Activated CD8-positive, alpha-beta memory T cell treated with anti-CD3 and anti-CD28 coated beads for 4 hours (primary cell): ENCODE data around the gene PLCB1.

ENCODE experiments used
- DNase-seq, 2 donors: peaks; one replicate each; pipeline ENCODE4 v3.0.0-alpha.2; 2020; ENCODE audit warnings: low read depth in 2 of 2

PLCB1 gene

DNA sequence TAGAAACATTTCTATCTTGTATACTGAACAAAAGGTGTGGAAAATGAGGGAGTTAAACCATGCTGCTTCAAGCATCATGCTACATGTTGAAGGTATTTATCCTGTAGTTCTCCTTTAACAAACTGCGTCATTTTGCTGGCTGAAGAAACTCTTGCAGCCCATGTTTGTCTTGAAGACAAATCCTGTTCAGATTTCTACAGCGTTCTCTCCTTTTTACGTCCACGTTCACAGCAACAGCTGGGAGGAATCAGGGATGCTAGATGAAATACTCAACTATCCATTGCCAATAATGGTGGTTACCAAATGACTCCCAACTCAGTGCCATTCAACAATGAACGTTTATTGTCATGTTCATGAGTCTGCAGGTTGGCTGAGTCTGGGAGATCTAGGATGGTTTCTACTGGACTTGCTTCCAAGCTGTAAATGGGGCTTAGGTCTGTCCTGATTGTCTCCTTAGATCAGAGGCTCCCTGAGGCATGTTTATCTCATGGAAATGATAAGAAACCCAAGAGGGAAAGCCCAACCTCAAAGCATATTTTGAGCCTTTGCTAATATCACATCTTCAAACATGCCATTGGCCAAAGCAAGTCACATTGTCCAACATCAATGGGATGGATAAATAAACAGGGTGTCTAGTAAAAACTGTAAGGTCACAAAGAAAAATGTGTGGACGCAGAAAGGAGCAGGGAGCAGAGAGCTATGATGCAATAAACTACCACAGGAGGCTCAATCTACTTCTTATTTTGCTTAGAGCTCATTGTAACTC lies 2.7 kb upstream of the PLCB1 start:
- DNase-seq = no peak

DNA sequence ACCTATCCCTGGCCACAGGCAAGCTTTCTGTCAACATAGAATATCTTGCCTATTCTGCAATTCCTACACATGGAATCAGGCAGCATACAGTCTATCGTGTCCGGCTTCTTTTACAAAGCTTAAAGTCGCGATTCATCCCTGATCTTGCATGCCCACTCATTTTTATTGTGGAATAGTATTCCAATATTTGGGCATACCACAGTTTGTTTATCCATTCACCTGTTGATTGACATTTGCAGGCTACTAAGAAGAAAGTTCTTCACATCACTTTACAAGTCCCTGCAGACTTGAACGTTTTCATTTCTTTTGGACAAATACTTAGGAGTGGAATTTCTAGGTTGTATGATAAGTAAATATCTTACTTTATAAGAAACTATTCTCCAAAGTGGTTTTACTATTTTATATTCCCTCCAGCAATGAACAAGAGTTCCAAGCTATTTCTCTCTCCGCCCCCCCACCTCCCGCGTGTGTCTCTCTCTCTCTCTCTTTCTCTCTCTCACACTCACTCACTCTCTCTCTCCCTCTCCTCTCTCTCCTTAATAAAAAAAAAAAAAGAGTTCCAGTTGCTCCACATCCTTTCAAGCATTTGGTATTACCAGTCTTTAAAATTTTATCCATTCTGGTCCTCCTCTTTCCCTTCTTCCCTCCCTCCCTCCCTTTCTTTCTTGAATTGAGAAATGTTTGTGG lies 1.1 kb upstream of the PLCB1 start:
- no peak for DNase-seq

DNA sequence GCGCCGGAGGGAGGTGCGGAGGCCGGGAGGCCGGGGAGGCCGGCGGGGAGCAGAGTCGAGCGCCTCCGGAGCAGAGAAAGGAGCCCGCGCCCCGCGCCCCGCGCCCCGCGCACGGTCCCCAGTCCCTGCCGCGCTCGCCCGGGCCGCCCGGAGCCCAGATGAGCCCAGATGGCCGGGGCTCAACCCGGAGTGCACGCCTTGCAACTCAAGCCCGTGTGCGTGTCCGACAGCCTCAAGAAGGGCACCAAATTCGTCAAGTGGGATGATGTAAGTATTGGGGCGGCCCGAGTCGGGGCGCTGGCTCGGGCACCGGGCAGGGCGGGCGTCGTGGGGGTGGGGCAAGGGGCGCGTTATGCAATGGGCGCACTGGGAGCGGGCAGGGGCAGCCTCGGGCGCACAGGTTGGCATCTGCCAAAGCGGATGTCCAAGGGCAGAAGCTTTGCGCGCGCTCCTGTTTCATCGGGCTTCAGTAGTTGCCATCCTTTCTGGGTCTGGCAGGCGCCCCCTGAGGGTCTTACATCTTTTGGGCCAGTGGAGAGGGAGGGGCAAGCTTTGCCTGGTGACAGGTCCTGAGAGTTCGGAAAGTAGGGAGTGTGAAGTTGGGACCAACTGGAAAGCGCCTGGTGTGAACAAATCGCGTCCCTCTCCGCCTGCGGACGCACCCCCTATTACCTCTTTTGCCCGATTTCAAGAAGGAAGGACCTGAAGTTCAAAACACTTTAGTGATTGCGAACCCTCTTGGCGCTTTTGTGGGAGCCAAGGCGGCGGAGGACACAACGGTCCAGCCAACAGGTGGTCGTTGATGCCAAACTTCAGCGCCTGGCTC lies 631 bp downstream of the PLCB1 start:
- DNase-seq = no peak

DNA sequence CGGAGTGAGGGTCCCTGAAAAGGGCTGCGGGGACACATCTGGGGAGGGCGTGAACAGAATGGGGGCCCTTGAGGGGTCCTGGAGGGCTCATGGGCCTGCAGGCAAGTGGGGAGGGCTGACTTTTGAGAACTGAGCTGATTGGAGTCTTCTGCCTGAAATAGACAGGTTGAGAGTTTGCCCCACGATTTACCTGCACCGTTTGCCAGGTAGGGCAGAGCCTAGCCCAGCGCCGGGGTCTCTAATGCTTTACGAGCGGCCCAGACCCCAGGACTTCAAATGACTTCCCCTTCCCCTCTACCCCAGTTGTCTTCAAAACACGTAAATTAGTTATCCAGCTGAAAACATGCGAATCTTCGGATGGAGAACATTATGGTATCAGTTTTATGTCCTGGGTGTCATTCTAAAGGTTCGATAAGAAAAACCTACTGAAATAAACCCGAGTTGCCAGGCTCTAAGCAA lies 1.3 kb downstream of the PLCB1 start:
- no peak for DNase-seq

DNA sequence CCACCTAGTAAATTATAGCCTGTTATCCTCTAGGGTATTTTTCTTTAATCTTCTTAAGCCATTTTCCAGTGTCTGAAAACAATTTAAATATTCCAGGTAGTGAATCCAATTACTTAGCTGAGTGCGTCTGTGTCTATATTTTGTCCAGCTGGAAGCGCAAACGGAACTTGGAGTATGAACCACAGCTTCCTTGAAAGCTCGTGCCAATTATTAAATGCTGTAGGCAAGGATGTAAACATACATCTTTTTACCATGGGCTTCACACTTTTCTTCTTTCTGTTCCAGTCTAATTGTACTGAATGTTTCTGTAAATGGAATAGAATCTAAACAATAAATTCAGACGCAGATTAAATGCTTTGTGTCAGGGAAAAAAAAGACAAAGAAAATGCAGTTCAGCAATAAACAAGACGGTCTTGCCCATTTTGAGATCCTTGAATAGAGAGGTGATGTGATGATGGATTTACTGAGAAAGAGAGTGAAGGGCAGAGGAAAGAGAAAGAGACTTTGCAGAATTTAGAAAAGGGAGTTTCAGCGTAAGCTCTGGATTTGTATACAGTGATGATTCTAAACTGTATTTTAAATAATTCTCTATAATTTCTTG lies 1.9 kb downstream of the PLCB1 start:
- DNase-seq = no peak

DNA sequence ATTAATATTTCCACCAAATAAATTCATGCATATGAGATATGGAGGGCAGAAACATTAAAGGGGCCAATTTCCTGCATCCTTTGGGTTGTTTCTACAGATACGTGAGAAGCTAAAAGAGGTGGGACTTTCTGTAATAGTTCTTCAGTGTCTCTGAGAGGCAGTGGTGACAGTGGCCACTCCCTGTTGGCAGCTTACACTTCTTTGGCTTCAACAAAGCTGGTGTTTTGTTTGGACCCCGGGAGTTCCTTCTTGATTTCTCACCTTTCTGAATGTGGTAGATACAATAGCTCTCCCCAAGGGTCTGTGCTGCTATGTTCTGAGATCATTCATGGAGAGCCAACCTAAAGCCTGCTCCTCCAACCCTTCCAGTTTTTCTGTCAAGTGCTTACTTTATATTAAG lies 7.8 kb downstream of the PLCB1 start:
- DNase-seq = no peak

DNA sequence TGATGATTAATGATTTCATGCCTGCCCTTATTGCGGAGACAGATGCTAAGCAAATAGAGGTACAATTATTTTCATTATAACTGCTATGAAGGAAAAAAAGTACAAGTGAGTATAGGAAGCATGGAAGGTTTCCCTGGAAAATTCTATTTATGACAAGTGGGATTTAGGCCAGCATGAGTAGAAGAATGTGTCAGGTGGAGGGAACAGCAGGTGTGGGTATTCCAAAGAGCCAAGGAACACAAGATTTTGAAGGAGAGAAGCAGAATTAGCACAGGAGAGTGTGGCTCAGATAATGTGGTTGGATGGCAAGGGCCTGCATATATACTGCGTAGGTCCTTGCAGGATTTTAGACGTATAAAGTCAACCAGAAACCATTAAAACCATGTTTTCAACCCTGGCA lies 11.4 kb downstream of the PLCB1 start:
- DNase-seq = no peak

DNA sequence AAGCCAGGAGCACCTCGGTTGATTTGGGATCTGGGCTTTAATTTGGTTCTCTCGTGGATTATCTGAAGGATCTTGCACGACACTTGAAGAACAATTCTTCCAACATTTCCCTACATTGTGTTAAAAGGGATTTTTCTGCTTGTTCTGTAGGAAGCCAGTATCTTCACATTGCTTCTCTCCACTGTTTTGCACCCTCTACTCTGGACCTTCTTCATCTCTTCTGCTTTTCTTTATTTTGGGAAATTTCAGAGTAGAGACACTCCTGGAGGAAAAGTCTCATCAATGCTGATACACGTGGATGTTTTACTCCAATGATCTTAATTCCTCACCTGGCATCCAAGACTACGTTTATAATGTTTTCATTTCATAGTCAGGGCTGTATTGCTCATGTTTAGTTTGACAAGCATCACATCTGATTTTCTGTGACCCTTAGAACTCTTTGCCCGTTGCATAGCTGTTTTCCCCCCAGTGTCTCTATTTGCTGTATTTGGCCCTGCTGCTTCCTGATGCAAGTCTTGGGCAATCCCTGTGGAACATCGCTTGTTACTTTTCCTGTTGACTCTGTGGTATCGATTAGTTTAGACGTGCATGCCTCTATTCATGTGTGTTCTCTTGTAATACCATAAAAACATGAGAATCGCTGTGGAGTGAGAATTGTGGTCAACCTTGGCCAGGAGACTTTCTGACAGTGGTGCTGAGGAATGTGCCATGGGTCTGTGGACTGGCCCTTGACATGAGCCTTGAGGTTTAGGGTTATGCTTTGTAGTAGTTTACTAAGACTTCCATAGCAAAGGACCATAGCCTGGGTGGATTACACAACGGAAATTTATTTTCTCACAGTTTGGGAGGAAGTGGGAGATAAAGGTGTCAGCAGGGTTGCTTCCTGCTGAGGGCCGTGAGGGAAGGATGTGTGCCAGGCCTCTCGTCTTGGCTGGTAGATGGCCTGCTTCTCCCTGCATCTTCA lies 12.5 kb downstream of the PLCB1 start:
- DNase-seq = no peak

DNA sequence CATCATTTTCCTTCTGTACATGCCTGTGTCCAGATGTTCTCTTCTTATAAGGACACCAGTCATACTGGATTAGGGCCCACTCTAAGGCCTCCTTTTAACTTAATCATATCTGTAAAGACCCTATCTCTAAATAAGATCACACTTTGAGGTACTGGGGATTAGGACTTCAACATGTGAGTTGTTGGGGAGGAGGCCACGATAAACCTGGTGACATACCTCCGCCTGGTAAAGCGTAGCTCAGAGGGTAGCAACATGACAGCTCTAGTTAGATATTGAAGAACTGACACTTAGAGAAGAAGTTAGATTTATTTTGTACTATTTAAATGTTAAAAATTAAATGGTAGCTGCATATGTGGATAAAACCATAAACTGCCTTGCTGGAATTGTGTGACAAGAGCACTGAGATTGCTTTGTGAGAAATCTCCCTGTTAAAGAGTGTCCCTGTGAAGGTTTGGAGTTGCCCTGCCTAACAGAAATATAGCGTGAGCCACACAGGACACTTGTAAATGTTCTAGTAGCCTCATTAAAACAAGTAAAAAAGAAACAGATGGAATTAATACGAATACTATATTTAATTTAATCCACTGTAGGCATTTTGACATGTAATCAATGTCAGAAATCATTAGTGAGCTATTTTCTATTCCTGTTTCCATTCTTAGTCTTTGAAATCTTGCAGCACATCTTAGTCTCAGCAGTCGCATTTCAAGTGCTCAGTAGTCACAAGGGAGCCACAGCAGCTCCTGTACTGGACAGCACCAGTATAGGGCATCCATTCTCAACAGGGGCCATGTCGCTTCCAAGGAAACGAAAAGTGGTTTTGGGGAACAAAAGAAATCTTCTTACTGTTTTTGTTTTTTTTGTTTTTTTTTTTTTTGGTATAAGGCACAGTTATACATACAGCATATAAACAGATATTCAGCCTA lies 13.4 kb downstream of the PLCB1 start:
- no peak for DNase-seq

DNA sequence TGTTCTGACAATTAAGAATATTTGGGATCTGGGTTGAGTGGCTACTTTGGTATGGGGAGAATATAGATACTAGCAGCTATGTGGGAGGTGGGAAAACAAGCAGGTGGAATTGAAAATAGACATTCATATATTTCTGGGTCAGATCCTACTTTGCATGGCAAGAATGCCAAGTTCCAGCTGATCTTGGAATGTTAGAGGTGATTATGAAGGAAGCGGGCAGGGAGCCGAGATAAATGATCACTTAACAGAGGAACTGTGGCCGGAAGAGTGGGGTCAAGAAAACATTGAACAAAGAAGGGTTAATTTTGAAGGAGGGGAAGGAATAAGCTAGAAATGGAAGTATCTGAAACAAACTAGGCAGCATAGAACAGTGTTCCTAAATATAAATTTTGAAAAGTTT lies 15.4 kb downstream of the PLCB1 start:
- no peak for DNase-seq

DNA sequence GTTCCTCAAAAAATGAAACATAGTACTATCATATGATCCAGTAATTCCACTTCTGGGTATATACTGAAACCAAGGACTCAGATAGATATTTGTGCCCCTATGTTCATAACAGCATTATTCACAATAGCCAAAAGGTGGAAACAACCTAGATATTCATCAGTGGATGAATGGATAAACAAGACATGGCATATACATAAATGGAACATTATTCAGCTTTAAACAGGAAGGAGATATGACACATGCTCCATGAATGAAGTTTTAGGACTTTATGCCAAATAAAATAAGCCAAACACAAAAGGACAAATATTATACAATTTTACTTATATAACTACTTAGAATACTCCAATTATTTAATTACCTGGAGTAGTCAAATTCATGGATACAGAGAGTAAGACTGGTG lies 16.4 kb downstream of the PLCB1 start:
- DNase-seq = no peak

DNA sequence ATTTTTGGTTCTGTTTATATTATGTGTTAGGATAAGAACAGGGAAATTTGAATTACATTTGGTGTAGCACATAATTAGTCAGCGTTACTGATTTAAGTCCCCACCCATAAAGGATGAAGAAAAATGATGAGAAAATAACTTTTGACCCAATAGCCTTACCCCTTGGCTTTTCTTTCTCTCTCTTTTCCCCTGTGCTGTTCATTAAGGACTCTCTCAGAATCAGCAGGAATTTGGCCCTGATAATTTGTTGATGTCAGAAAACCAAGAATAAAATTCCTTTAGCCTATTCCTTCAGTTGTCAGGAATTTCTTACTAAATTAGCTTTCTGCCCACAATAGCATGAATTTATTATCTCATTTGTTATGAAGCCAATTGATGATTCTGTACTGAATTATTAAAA lies 18.5 kb downstream of the PLCB1 start:
- no peak for DNase-seq

DNA sequence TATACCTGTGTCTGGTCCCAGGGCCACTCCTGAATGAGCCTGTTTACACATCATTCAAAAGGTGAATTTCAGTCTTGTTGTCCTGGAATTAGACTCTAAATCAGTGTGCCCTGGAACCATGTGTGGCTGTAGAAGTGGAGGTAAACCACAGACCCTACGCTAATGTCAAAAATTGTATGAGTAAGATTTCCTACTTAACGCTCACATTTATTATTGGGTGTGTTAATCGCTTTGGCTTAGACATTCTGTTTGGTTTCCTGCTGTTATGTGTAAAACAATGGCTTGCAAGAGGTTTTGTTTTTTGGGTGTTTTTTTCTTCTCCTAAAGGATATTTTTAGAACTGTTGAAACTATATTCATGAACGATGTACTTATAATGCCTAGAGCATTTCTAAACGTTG lies 19.3 kb downstream of the PLCB1 start:
- DNase-seq = no peak

DNA sequence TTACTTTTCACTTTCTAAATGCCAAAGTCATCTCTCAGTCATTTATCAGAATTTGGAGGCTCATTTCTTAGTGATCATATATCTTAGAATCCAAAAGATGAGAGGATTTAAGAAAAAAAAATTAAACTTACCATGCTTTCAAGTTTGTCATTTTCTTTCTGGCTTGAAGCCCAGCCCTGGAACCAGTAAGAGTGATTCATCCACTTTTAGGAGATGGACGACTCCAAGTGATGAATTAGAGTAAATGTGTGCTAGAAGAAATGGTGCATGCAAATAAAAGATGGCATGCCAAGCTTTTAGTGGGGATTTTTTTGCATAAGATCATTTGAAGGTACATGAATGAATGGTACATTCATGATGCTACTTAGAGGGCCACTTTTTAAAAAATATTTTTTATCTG lies 20.1 kb downstream of the PLCB1 start:
- no peak for DNase-seq

DNA sequence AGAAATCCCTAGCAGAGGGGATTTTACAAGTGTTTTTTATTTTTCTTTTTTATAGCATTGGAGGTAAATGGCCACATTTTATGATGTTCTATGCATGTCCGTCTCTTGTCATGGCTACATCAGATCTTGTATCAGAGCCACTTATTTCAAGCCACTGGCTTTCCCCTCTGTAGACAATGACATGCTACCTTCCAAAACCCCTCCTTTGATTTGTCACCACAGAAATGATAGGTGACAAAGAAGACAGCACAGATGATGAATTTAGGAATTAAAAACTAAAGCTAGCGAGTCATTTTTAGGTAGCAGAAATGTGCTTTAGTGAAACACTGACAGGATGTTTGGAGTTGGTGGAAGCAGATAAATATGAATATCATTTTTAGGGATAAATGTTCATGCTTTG lies 20.8 kb downstream of the PLCB1 start:
- DNase-seq = no peak

DNA sequence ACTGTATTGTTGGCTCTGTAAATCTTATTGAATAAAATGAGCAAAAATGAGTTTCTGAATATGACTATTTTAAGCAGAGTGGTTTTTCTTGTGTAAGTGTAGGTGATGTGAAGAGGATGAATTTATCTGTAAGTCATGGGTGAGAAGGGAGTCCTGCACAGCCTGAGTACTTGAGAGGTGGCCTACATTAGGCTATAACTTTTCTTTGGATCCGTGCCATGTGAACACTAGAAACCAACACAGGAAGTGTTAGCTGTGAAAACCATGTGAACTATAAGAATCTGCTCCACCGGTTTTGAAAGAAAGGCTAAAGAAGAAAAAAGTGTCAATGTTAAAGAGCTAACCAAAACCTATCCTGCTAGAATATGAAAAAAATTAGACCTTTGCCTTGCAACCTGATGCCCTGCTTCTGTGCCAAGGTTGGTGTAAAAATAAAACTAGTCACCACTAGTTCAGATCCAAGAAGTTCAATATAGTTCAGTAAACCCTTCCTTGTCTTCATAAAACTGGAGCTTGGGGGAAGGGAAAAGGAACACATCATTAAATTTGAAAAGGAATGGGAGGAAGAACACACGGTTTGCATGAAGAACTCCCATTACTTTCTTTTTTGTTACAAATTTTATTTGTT lies 21.3 kb downstream of the PLCB1 start:
- no peak for DNase-seq

DNA sequence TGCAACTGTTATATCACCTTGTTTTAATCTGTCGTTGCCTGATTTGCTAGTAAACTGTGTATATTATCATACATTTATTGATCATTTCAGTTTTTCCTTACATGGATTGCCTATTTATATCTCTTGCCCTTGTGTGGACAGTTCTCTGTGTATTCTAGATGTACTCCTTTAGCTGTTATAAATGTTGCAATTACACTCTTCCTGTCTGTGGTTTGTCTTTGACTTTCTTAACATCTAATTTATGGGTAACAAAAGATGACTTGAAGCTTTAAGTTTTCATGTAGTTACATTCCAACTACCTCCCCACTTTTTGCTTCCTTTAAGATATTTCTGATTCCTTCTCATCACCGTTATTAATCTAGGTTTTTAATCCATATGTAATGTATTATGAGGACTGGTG lies 22.6 kb downstream of the PLCB1 start:
- DNase-seq = no peak

DNA sequence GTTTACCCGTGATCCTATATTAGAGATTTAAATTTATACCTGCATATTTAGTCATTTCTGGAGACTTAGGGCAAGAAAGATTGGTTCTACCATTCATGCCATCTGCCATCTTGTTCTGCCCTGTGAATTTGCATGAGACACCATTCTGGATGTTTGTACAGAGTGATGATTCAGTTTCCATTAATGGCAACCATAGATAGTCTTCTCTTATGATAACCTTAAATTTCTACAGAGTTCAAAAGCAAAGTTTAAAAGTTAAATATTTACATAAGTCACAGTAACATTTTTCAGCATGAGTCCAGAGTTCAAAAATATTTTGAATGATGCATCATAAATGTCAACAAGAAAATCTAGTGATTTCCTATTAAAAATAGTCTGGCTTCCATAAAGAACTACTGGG lies 23.2 kb downstream of the PLCB1 start:
- DNase-seq = no peak

DNA sequence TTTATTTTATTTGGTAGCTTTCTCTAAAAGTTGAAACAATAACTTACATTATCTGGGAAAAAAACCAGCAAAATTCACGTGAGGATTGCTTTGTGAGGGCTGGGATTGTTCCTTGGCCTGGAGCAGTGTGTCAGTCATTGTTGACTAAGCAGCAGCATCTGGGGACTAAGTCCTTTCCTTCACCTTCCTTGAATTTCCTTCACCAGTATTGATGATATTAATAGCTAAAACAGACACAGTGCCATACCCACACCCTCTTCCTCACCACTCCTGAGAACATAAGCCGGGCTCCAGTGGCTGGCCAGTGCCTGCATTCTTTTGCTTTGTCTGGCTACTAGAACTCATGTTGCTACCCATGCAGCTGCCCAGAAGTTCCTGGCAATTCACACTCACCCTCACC lies 23.7 kb downstream of the PLCB1 start:
- DNase-seq = no peak
